SK-N-SH (cell line): Measurements from ENCODE around the gene PUS3. TPM values are rescaled to one million over a fixed set of nuclear protein-coding genes. Genes with fewer than 3 reads are reported as not detected.
A peak's percentile ranks its signal among the peaks of the same experiment; 100 is the strongest.

ENCODE experiments used
- CTCF ChIA-PET: fragments of 300-600, 350-600 bp; formaldehyde crosslinking; extraction: SDS; loops from one replicate; lab custom pipeline; 2021; lab: Yijun Ruan, JAX
- POLR2A ChIA-PET: fragments of 350-600 bp; sonication (Branson Sonifier 250); formaldehyde crosslinking; extraction: SDS; loops from one replicate; lab custom pipeline; 2020; ENCODE audit warnings: antibody characterized with exemption, inconsistent platforms; lab: Yijun Ruan, JAX
- DNase-seq: peaks from one replicate; pipeline ENCODE4 v3.0.0; 2012
- H2AFZ ChIP-seq: fragments of 200-600 bp; sonication (generic); 2 replicates; pipeline ENCODE4 v1.8.1; 2016; ENCODE audit warnings: antibody characterized with exemption, mild to moderate bottlenecking, low read depth
- H3F3A ChIP-seq: fragments of 200-600 bp; sonication (generic); replicated peaks from 2 replicates; pipeline ENCODE3; 2016; ENCODE audit warnings: antibody characterized with exemption, mild to moderate bottlenecking; ENCODE audit not compliant: insufficient read depth
- H3K27ac ChIP-seq, 2 experiments: fragments of 200-500 bp in 1 of 2; fragments of 200-600 bp in 1 of 2; sonication (Bioruptor generic) in 1 of 2; sonication (generic), shearing (Covaris generic) in 1 of 2; 2 replicates each; pipeline versions ENCODE4 v1.5.1 to v1.6.1; 2014 to 2016; ENCODE audit warnings: low read depth in 2 of 2, inconsistent platforms in 1 of 2, low read length in 1 of 2, mild to moderate bottlenecking in 1 of 2, mixed read lengths in 1 of 2
- H3K27me3 ChIP-seq: fragments of 200-600 bp; sonication (generic), shearing (Covaris generic); 2 replicates; pipeline ENCODE4 v1.6.1; 2016; ENCODE audit warnings: mixed run types; ENCODE audit not compliant: insufficient read depth
- H3K36me3 ChIP-seq, 2 experiments: fragments of 200-500 bp in 1 of 2; fragments of 200-600 bp in 1 of 2; sonication (Bioruptor generic) in 1 of 2; sonication (generic) in 1 of 2; replicated peaks in 1 of 2; 2 replicates each; pipeline versions ENCODE3 to v1.5.1; 2014 to 2016; ENCODE audit warnings: low read length in 1 of 2, mild to moderate bottlenecking in 1 of 2; ENCODE audit not compliant: insufficient read depth in 2 of 2, control insufficient read depth in 1 of 2
- H3K4me1 ChIP-seq, 2 experiments: fragments of 200-500 bp in 1 of 2; fragments of 200-600 bp in 1 of 2; sonication (Bioruptor generic) in 1 of 2; sonication (generic), shearing (Covaris generic) in 1 of 2; 2 replicates each; pipeline versions ENCODE4 v1.5.1 to v1.6.1; 2014 to 2016; ENCODE audit warnings: low read depth in 1 of 2, low read length in 1 of 2, mixed run types in 1 of 2; ENCODE audit not compliant: insufficient read depth in 2 of 2, control insufficient read depth in 1 of 2
- H3K4me2 ChIP-seq: fragments of 200-600 bp; sonication (generic), shearing (Covaris generic); 2 replicates; pipeline ENCODE4 v1.6.1; 2017; ENCODE audit warnings: mixed run types
- H3K4me3 ChIP-seq, 2 experiments: fragments of 200-500 bp in 1 of 2; fragments of 200-600 bp in 1 of 2; sonication (Bioruptor generic) in 1 of 2; sonication (generic), shearing (Covaris generic) in 1 of 2; 2 replicates each; pipeline versions ENCODE4 v1.5.1 to v1.8.1; 2014 to 2016; ENCODE audit warnings: low read depth in 2 of 2, inconsistent platforms in 1 of 2, low read length in 1 of 2, mild to moderate bottlenecking in 1 of 2, mixed read lengths in 1 of 2, moderate library complexity in 1 of 2
- H3K79me2 ChIP-seq: fragments of 200-600 bp; sonication (generic); 2 replicates; pipeline ENCODE4 v1.8.1; 2017; ENCODE audit warnings: mild to moderate bottlenecking; ENCODE audit not compliant: insufficient read depth
- H3K9ac ChIP-seq: fragments of 200-600 bp; sonication (generic); 2 replicates; pipeline ENCODE4 v1.6.1; 2017; ENCODE audit warnings: mixed run types
- H3K9me2 ChIP-seq: fragments of 200-600 bp; sonication (generic); 2 replicates; pipeline ENCODE4 v1.6.1; 2017; ENCODE audit warnings: mixed run types
- H3K9me3 ChIP-seq: fragments of 200-600 bp; sonication (generic); 2 replicates; pipeline ENCODE4 v1.6.1; 2017; ENCODE audit warnings: mixed run types, mild to moderate bottlenecking, moderate library complexity
- H4K20me1 ChIP-seq: fragments of 200-600 bp; sonication (generic); 2 replicates; pipeline ENCODE4 v1.6.1; 2017; ENCODE audit warnings: mild to moderate bottlenecking, mixed run types; ENCODE audit not compliant: insufficient read depth
- CTCF ChIP-seq: fragments of 200-600 bp; sonication (generic); IDR thresholded peaks from 2 replicates; pipeline ENCODE4 v1.6.1; 2017; ENCODE audit warnings: antibody characterized with exemption, mild to moderate bottlenecking, moderate library complexity
- ELF1 ChIP-seq: IDR thresholded peaks from 2 replicates; pipeline ENCODE4 v1.4.0; 2012
- EP300 ChIP-seq, 2 experiments: IDR thresholded peaks; 2 replicates each; pipeline versions ENCODE4 v1.4.0 to v1.6.1; 2012; ENCODE audit warnings: borderline replicate concordance in 1 of 2, low read depth in 1 of 2, low read length in 1 of 2
- FOSL2 ChIP-seq: IDR thresholded peaks from 2 replicates; pipeline ENCODE4 v1.4.0; 2012; ENCODE audit warnings: low read depth, mild to moderate bottlenecking, moderate library complexity, borderline replicate concordance
- FOXM1 ChIP-seq: IDR thresholded peaks from 2 replicates; pipeline ENCODE4 v1.4.0; 2012; ENCODE audit warnings: low read depth, mild to moderate bottlenecking
- GATA2 ChIP-seq: sonication (generic); formaldehyde crosslinking; IDR thresholded peaks from 2 replicates; pipeline ENCODE4 v1.5.0; 2020; ENCODE audit warnings: mild to moderate bottlenecking, missing genetic modification reagents
- IRF3 ChIP-seq: fragments of 150-350 bp; IDR thresholded peaks from 2 replicates; pipeline ENCODE4 v1.6.1; 2016; ENCODE audit warnings: mild to moderate bottlenecking, low read depth, low read length
- MAX ChIP-seq: IDR thresholded peaks from 2 replicates; pipeline ENCODE4 v1.4.0; 2012; ENCODE audit warnings: low read depth
- NRF1 ChIP-seq: IDR thresholded peaks from 2 replicates; pipeline ENCODE4 v1.6.1; 2012; ENCODE audit warnings: low read depth, mild to moderate bottlenecking, low read length
- PBX3 ChIP-seq: IDR thresholded peaks from 2 replicates; pipeline ENCODE4; 2012
- POLR2AphosphoS5 ChIP-seq: IDR thresholded peaks from 2 replicates; pipeline ENCODE4 v1.6.1; 2012; ENCODE audit warnings: low read depth, low read length
- RCOR1 ChIP-seq: fragments of 150-350 bp; IDR thresholded peaks from 2 replicates; pipeline ENCODE4 v1.6.1; 2017; ENCODE audit warnings: antibody characterized with exemption, low read length
- REST ChIP-seq: IDR thresholded peaks from 2 replicates; pipeline ENCODE4 v1.6.1; 2012; ENCODE audit warnings: mild to moderate bottlenecking, low read depth, low read length, moderate library complexity
- RFX5 ChIP-seq: IDR thresholded peaks from 2 replicates; pipeline ENCODE4 v1.6.1; 2012; ENCODE audit warnings: mild to moderate bottlenecking, improper control_type of control experiment, low read length
- SMC3 ChIP-seq: IDR thresholded peaks from 2 replicates; pipeline ENCODE4 v1.6.1; 2012; ENCODE audit warnings: low read depth, low read length, improper control_type of control experiment
- TAF1 ChIP-seq: IDR thresholded peaks from 2 replicates; pipeline ENCODE4 v1.6.1; 2012; ENCODE audit warnings: low read depth, mild to moderate bottlenecking, low read length, moderate library complexity, borderline replicate concordance
- USF2 ChIP-seq: fragments of 150-350 bp; IDR thresholded peaks from 2 replicates; pipeline ENCODE4 v1.6.1; 2017; ENCODE audit warnings: antibody characterized with exemption, low read length, low read depth, borderline replicate concordance
- WGBS: methylation state at CpG from one replicate; pipeline ENCODE4 v1.1.6; 2017; ENCODE audit warnings: low lambda C conversion rate; 5-methylcytosine and 5-hydroxymethylcytosine counted together
- polyA plus RNA-seq, 3 experiments: library from polyadenylated mRNA; depleted of rRNA; stranded (reverse); fragments of >200 nt; gene quantifications; 2 replicates each; pipeline ENCODE4 v1.2.3, GENCODE V29; 2012

PUS3 gene
- polyA plus RNA-seq, 1 of the 3 experiments (the other 2 are of a cell fraction), result 7.0 TPM

GRCh38 chr11:125923633-125924032 is 20.6 kb upstream of the PUS3 start:
- Histone ChIP-seq H2AFZ (no peak overlapping the region), H3K4me3 (no peak overlapping the region), H3F3A (no peaks in the 10 kb centered on the region), H3K9me2 (no peaks in the 10 kb centered on the region), H3K4me2 (no peak overlapping the region), H3K27me3 (peaks cover 33% of the 10 kb centered on the region; the same call in 1 of the 2 replicates), H3K9me3 (no peaks in the 10 kb centered on the region), H3K27ac (no peak overlapping the region), H4K20me1 (no peaks in the 10 kb centered on the region), H3K4me1 (peaks cover 0 to 21% of the 10 kb centered on the region in 2 experiments; a peak in 1 of 4 replicates), H3K36me3 (no peaks in the 10 kb centered on the region), H3K79me2 (no peaks in the 10 kb centered on the region), H3K9ac (no peak overlapping the region)
- WGBS, result 77% methylated on average over 8 of the region's 8 CpGs
- DNase-seq, result no peak
- ChIA-PET CTCF (interaction anchor here (0.8 to 5.3 kb wide), 28 partner anchors 9 to 387 kb away, joined by 3 to 63 read pairs (median 5); partner anchors contain the start of gene CDON), POLR2A (interaction anchor here (1.5 kb wide), 1 partner anchor 138 kb away, joined by 5 read pairs; no protein-coding TSS in a partner anchor)
- TF ChIP-seq IRF3 (no peak), TAF1 (no peak), PBX3 (no peak), NRF1 (no peak), RFX5 (no peak), REST (no peak), RCOR1 (no peak)

GRCh38 chr11:125923012-125923579 is 20.1 kb upstream of the PUS3 start:
- POLR2A ChIA-PET, result interaction anchor here (1.5 kb wide), 1 partner anchor 139 kb away, joined by 5 read pairs; no protein-coding TSS in a partner anchor
- Histone ChIP-seq H4K20me1 (no peaks in the 10 kb centered on the region), H3K9me3 (no peaks in the 10 kb centered on the region), H3F3A (no peaks in the 10 kb centered on the region), H3K36me3 (no peaks in the 10 kb centered on the region), H3K4me3 (no peak overlapping the region; a peak in 1 of 4 replicates), H3K27ac (no peak overlapping the region), H3K4me2 (no peak overlapping the region), H3K4me1 (peaks cover 0 to 26% of the 10 kb centered on the region in 2 experiments; a peak in 1 of 4 replicates), H3K9me2 (no peaks in the 10 kb centered on the region), H3K27me3 (peaks cover 38% of the 10 kb centered on the region; the same call in 1 of the 2 replicates), H3K9ac (no peak overlapping the region), H2AFZ (no peak overlapping the region), H3K79me2 (no peaks in the 10 kb centered on the region)
- WGBS, result 2% methylated on average over 8 of the region's 8 CpGs
- DNase-seq, result peak; percentile 74
- CTCF ChIA-PET, result interaction anchor here (0.6 to 5.3 kb wide), 31 partner anchors 9 to 387 kb away, joined by 3 to 63 read pairs (median 4); partner anchors contain the start of gene CDON
- TF ChIP-seq MAX (no peak), ELF1 (no peak), CTCF (peak; percentile 90), SMC3 (peak; percentile 96), RFX5 (no peak), EP300 (IDR thresholded peaks at IDR 0.05; ENCODE audit: borderline replicate concordance in 1 of 2, low read depth in 1 of 2, low read length in 1 of 2) (no peak), FOSL2 (no peak), USF2 (no peak), FOXM1 (no peak), POLR2AphosphoS5 (no peak), GATA2 (CRISPR knock-in tag) (0 out of 2 replicates have a peak, but pooled peaks have one; percentile 12), RCOR1 (no peak), TAF1 (no peak)
